Panc1 (cell line): ENCODE results near the gene HNF4A. TPM values are rescaled to one million over a fixed set of nuclear protein-coding genes. Genes with fewer than 3 reads are reported as not detected.

Experiments
- ATAC-seq: fragments of 200-7000 bp; cut with Tn5 transposase; 2 replicates; pipeline ENCODE4 v1.9.1; 2020; ENCODE audit warnings: mild to moderate bottlenecking, moderate library complexity
- BruUV-seq: library from RNA; stranded (reverse); fragments of 400-500 nt; replicated peaks from 2 replicates; lab custom pipeline; 2021; lab: Mats Ljungman, UMichigan
- CTCF ChIA-PET: fragments of 300-600 bp; sonication (Branson Sonifier 250); formaldehyde crosslinking; loops from one replicate; lab custom pipeline; 2022; ENCODE audit warnings: antibody characterized with exemption; lab: Charles Lee
- POLR2A ChIA-PET: fragments of 300-600 bp; sonication (Branson Sonifier 250); formaldehyde crosslinking; loops from one replicate; lab custom pipeline; 2022; ENCODE audit warnings: antibody characterized with exemption; lab: Charles Lee
- DNase-seq: peaks from one replicate; pipeline ENCODE4 v3.0.0-alpha.2; 2010; ENCODE audit warnings: low read depth, low spot score
- H3K27ac ChIP-seq: 2 replicates; pipeline ENCODE4 v1.5.1; 2011; ENCODE audit warnings: mild to moderate bottlenecking, low read length, inconsistent platforms
- H3K27me3 ChIP-seq: fragments of 200-500 bp; sonication (Bioruptor generic); 2 replicates; pipeline ENCODE4 v1.6.0; 2014; ENCODE audit warnings: low read length, inconsistent platforms; ENCODE audit not compliant: control insufficient read depth, insufficient read depth
- H3K36me3 ChIP-seq: fragments of 200-500 bp; sonication (Bioruptor generic); 2 replicates; pipeline ENCODE4 v1.5.1; 2014; ENCODE audit warnings: inconsistent platforms, mild to moderate bottlenecking, low read length, moderate library complexity; ENCODE audit not compliant: control insufficient read depth, insufficient read depth
- H3K4me1 ChIP-seq: 2 replicates; pipeline ENCODE4 v1.5.1; 2011; ENCODE audit warnings: inconsistent platforms, mild to moderate bottlenecking, low read length, moderate library complexity; ENCODE audit not compliant: control insufficient read depth, insufficient read depth
- H3K4me3 ChIP-seq, 2 experiments: 2 replicates each; pipeline ENCODE4 v1.5.1; 2011 to 2012; ENCODE audit warnings: low read depth in 2 of 2, low read length in 2 of 2, mild to moderate bottlenecking in 2 of 2, inconsistent platforms in 1 of 2, moderate library complexity in 1 of 2
- H3K9me3 ChIP-seq: fragments of 200-500 bp; sonication (Bioruptor generic); 2 replicates; pipeline ENCODE4 v1.5.1; 2014; ENCODE audit warnings: low read depth, mild to moderate bottlenecking, inconsistent platforms, low read length, moderate library complexity; ENCODE audit not compliant: control insufficient read depth, insufficient read depth
- POLR2AphosphoS5 ChIP-seq: IDR thresholded peaks from 2 replicates; pipeline ENCODE4 v1.6.1; 2012; ENCODE audit warnings: mild to moderate bottlenecking, low read depth, low read length, moderate library complexity
- REST ChIP-seq, 2 experiments: IDR thresholded peaks; 2 replicates each; pipeline ENCODE4 v1.6.1; 2011 to 2012; ENCODE audit warnings: low read depth in 2 of 2, control low read depth in 1 of 2, low read length in 1 of 2, mild to moderate bottlenecking in 1 of 2, moderate library complexity in 1 of 2; ENCODE audit not compliant: insufficient read depth in 1 of 2
- SIN3A ChIP-seq: IDR thresholded peaks from 2 replicates; pipeline ENCODE4 v1.6.1; 2012; ENCODE audit warnings: low read depth, mild to moderate bottlenecking, low read length, moderate library complexity, borderline replicate concordance; ENCODE audit not compliant: insufficient read depth
- TCF7L2 ChIP-seq: IDR thresholded peaks from 2 replicates; pipeline ENCODE4 v1.6.1; 2011; ENCODE audit warnings: mild to moderate bottlenecking, low read depth, low read length, inconsistent platforms
- in situ Hi-C: cut with HindIII; loops from 2 replicates; pipeline ENCODE4 v1.10.0; 2016; ENCODE audit warnings: low sequenced_read_pairs, low pct_unique_long_range_greater_than_20kb
- intact Hi-C: fragments of 100-400 bp; cut with micrococcal nuclease; formaldehyde crosslinking; loops from one replicate; pipeline ENCODE4 v1.10.0; 2022; ENCODE audit not compliant: unreplicated experiment
- total RNA-seq: library from RNA; stranded (reverse); gene quantifications from one replicate; pipeline ENCODE4 v1.2.1, GENCODE V29; 2021; ENCODE audit not compliant: unreplicated experiment
- TF ChIP-seq, protein P1 (sequence below): fragments of 450-650 bp; IDR thresholded peaks from 2 replicates; pipeline ENCODE4 v1.5.1; 2017; ENCODE audit warnings: mild to moderate bottlenecking

Gene HNF4A
- total RNA-seq, 1 experiment from 2014 or later = 0.28 TPM

- Histone ChIP-seq H3K27ac (no peak overlapping the region), H3K27me3 (no peaks in the 10 kb centered on the region; the same call in none of the 2 replicates), H3K9me3 (no peaks in the 10 kb centered on the region), H3K36me3 (no peaks in the 10 kb centered on the region), H3K4me1 (no peaks in the 10 kb centered on the region), H3K4me3 (no peak overlapping the region)
- ATAC-seq (no peak), DNase-seq (no peak)
- TF ChIP-seq SIN3A = no peak
- no peak for TF ChIP-seq REST (IDR thresholded peaks at IDR 0.05; ENCODE audit: insufficient read depth in 1 of 2, low read depth in 2 of 2, low read length in 1 of 2)
- no peak for TF ChIP-seq TCF7L2
- TF ChIP-seq POLR2AphosphoS5 = no peak
- TF ChIP-seq, protein P1, sequence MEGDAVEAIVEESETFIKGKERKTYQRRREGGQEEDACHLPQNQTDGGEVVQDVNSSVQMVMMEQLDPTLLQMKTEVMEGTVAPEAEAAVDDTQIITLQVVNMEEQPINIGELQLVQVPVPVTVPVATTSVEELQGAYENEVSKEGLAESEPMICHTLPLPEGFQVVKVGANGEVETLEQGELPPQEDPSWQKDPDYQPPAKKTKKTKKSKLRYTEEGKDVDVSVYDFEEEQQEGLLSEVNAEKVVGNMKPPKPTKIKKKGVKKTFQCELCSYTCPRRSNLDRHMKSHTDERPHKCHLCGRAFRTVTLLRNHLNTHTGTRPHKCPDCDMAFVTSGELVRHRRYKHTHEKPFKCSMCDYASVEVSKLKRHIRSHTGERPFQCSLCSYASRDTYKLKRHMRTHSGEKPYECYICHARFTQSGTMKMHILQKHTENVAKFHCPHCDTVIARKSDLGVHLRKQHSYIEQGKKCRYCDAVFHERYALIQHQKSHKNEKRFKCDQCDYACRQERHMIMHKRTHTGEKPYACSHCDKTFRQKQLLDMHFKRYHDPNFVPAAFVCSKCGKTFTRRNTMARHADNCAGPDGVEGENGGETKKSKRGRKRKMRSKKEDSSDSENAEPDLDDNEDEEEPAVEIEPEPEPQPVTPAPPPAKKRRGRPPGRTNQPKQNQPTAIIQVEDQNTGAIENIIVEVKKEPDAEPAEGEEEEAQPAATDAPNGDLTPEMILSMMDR = no peak
- intact Hi-C loops = no loop called here
- in situ Hi-C loops = no loop called here
- CTCF ChIA-PET = interaction anchor here (0.6 kb wide), 1 partner anchor 145 kb away, joined by 4 read pairs; no protein-coding TSS in a partner anchor
- no TSS peak for BruUV-seq
- POLR2A ChIA-PET = interaction anchor here (0.6 kb wide), 1 partner anchor 536 kb away, joined by 3 read pairs; the partner anchor contains the start of gene STK4
Measured at GRCh38 chr20:44430270-44431065, 75.0 kb downstream of the HNF4A start.

DNA sequence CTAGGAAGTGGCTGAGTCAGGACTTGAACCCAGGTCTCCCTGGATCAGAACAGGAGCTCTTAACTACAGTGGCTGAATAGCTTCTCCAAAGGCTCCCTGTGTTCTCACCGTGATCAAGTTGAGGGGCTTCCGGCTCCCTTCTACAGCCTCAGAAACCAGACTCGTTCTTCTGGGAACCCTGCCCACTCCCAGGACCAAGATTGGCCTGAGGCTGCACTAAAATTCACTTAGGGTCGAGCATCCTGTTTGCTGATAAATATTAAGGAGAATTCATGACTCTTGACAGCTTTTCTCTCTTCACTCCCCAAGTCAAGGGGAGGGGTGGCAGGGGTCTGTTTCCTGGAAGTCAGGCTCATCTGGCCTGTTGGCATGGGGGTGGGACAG, 75.6 kb downstream of the HNF4A start:
- intact Hi-C loops = no loop called here
- POLR2A ChIA-PET = interaction anchor here (0.6 kb wide), 1 partner anchor 535 kb away, joined by 3 read pairs; the partner anchor contains the start of gene STK4

More for the DNA sequence above, 75.6 kb downstream of the HNF4A start:
- BruUV-seq = no TSS peak
- TF ChIP-seq POLR2AphosphoS5 (no peak), REST (IDR thresholded peaks at IDR 0.05; ENCODE audit: insufficient read depth in 1 of 2, low read depth in 2 of 2, low read length in 1 of 2) (no peak), TCF7L2 (no peak), SIN3A (no peak)
- TF ChIP-seq, protein P1 = no peak
- ATAC-seq (no peak), DNase-seq (no peak)
- Histone ChIP-seq H3K4me3 (no peak overlapping the region), H3K4me1 (no peaks in the 10 kb centered on the region), H3K27me3 (no peaks in the 10 kb centered on the region; the same call in none of the 2 replicates), H3K27ac (no peak overlapping the region), H3K36me3 (no peaks in the 10 kb centered on the region), H3K9me3 (no peaks in the 10 kb centered on the region)
- in situ Hi-C loops = no loop called here
- CTCF ChIA-PET = interaction anchor here (0.6 kb wide), 1 partner anchor 144 kb away, joined by 4 read pairs; no protein-coding TSS in a partner anchor
